ENCODE results near the gene PKMYT1. TPM values are rescaled to one million over a fixed set of nuclear protein-coding genes. Genes with fewer than 3 reads are reported as not detected.
"Not testable (repeated sequence)": the region's sequence is repeated elsewhere in the genome, so short reads cannot be mapped to it uniquely, and the experiment has no call there.

The PKMYT1 gene
- total RNA-seq, 1 experiment from 2014 or later = 34.7 TPM

DNA sequence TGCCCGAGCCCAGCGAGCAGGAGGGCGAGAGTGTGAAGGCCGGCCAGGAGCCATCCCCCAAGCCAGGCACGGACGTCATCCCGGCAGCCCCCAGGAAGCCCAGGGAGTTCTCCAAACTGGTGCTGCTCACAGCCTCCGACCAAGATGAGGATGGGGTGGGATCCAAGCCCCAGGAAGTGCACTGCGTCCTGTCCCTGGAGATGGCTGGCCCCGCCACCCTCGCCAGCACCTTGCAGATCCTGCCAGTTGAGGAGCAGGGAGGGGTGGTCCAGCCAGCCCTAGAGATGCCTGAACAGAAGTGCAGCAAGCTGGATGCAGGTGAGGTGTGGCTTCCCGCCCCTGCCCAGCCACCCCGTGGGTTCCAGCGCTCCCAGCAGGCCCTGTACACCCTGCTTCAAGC, 50.6 kb downstream of the PKMYT1 start:
- Mint-ChIP-seq H3K4me3 (ENCODE audit: unreplicated experiment) (no peak overlapping the region), H3K9me3 (ENCODE audit: unreplicated experiment) (no peaks in the 10 kb centered on the region), H3K36me3 (ENCODE audit: insufficient read depth, unreplicated experiment) (peaks cover 31% of the 10 kb centered on the region), H3K27ac (ENCODE audit: low read depth, unreplicated experiment) (no peak overlapping the region), H3K4me1 (ENCODE audit: insufficient read depth, unreplicated experiment) (peaks cover 12% of the 10 kb centered on the region), H3K27me3 (ENCODE audit: insufficient read depth, unreplicated experiment) (no peaks in the 10 kb centered on the region)
- no TSS peak for BruUV-seq (replicated peaks)
- intact Hi-C loops (cut with micrococcal nuclease) = loop anchor here (5.0 kb wide), 1 partner anchor 53 kb away; the partner anchor contains the start of gene PKMYT1
- POLR2A ChIA-PET = interaction anchor here (0.6 kb wide), 1 partner anchor 168 kb away, joined by 3 read pairs; no protein-coding TSS in a partner anchor
- CTCF ChIA-PET = interaction anchor here (0.6 to 1.7 kb wide), 3 partner anchors 16 to 92 kb away, joined by 3 to 5 read pairs (median 3); no protein-coding TSS in a partner anchor
- no peak for TF ChIP-seq CTCF (IDR thresholded peaks at IDR 0.05; ENCODE audit: unreplicated experiment)
- no peak for DNase-seq (ENCODE audit: unreplicated experiment)

DNA sequence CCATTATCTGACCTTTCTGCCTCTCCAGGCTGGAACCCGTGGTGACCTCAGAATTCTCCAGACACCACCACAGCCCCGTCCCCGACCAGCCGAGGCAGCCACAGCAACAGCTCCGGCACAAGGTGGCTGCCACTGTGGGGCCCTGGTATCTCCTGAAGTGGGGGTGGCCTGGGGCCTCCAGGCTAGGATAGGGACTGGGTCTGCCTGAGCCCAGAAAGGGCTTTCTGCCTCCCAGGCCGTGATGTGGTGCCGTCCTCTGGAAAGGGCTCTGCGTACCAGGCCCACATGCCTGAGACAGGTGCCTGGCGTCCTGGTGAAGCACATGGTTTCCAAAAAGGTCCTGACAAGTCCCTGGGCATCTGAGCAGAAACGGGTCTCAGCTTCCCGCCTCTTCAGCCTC, 51.5 kb downstream of the PKMYT1 start:
- no peaks in the 10 kb centered on the region for H3K9me3 Mint-ChIP-seq (ENCODE audit: unreplicated experiment)
- CTCF ChIA-PET = interaction anchor here (1.7 to 2.8 kb wide), 3 partner anchors 11 to 53 kb away, joined by 5 to 26 read pairs (median 9); no protein-coding TSS in a partner anchor
- no peak overlapping the region for H3K27ac Mint-ChIP-seq (ENCODE audit: low read depth, unreplicated experiment)

GRCh38 chr16:2928151-2928550, 52.1 kb downstream of the PKMYT1 start:
- H3K27ac Mint-ChIP-seq (ENCODE audit: low read depth, unreplicated experiment); H3K4me3 Mint-ChIP-seq (ENCODE audit: unreplicated experiment); BruUV-seq (replicated peaks); POLR2A ChIA-PET; H3K9me3 Mint-ChIP-seq (ENCODE audit: unreplicated experiment); DNase-seq (ENCODE audit: unreplicated experiment); H3K27me3 Mint-ChIP-seq (ENCODE audit: insufficient read depth, unreplicated experiment): not testable (repeated sequence)
- H3K36me3 Mint-ChIP-seq (ENCODE audit: insufficient read depth, unreplicated experiment) = peaks cover 32% of the 10 kb centered on the region
- intact Hi-C loops (cut with micrococcal nuclease) = loop anchor here (5.0 kb wide), 1 partner anchor 54 kb away; the partner anchor contains the start of gene PKMYT1
- CTCF ChIA-PET = interaction anchor here (0.7 to 2.8 kb wide), 7 partner anchors 11 to 392 kb away, joined by 3 to 26 read pairs (median 6); partner anchors contain the start of gene FLYWCH1
- peaks cover 12% of the 10 kb centered on the region for H3K4me1 Mint-ChIP-seq (ENCODE audit: insufficient read depth, unreplicated experiment)

More for the DNA sequence above, 51.5 kb downstream of the PKMYT1 start:
- POLR2A ChIA-PET = no interaction called here
- Mint-ChIP-seq H3K27me3 (ENCODE audit: insufficient read depth, unreplicated experiment) (no peaks in the 10 kb centered on the region), H3K4me1 (ENCODE audit: insufficient read depth, unreplicated experiment) (peaks cover 12% of the 10 kb centered on the region), H3K36me3 (ENCODE audit: insufficient read depth, unreplicated experiment) (peaks cover 25% of the 10 kb centered on the region), H3K4me3 (ENCODE audit: unreplicated experiment) (no peak overlapping the region)
- no peak for TF ChIP-seq CTCF (IDR thresholded peaks at IDR 0.05; ENCODE audit: unreplicated experiment)
- intact Hi-C loops (cut with micrococcal nuclease) = loop anchor here (5.0 kb wide), 1 partner anchor 54 kb away; the partner anchor contains the start of gene PKMYT1
- no TSS peak for BruUV-seq (replicated peaks)
- no peak for DNase-seq (ENCODE audit: unreplicated experiment)

- ChIA-PET POLR2A (interaction anchor here (0.6 to 1.3 kb wide), 10 partner anchors 11 to 245 kb away, joined by 3 to 6 read pairs (median 4); partner anchors contain the start of genes FLYWCH1 and KCTD5), CTCF (interaction anchor here (0.7 to 2.8 kb wide), 23 partner anchors 8 to 203 kb away, joined by 3 to 26 read pairs (median 5); partner anchors contain the start of gene FLYWCH1)
- Mint-ChIP-seq H3K27me3 (ENCODE audit: insufficient read depth, unreplicated experiment) (no peaks in the 10 kb centered on the region), H3K9me3 (ENCODE audit: unreplicated experiment) (no peaks in the 10 kb centered on the region), H3K4me1 (ENCODE audit: insufficient read depth, unreplicated experiment) (peaks cover 12% of the 10 kb centered on the region), H3K4me3 (ENCODE audit: unreplicated experiment) (no peak overlapping the region), H3K36me3 (ENCODE audit: insufficient read depth, unreplicated experiment) (peaks cover 39% of the 10 kb centered on the region), H3K27ac (ENCODE audit: low read depth, unreplicated experiment) (peak overlapping the region; percentile 48)
- peak; percentile 93 for DNase-seq (ENCODE audit: unreplicated experiment)
- intact Hi-C loops (cut with micrococcal nuclease) = loop anchor here (2.0 to 5.0 kb wide), 3 partner anchors 22 to 55 kb away; partner anchors contain the start of gene PKMYT1
- peak; percentile 87 for TF ChIP-seq CTCF (IDR thresholded peaks at IDR 0.05; ENCODE audit: unreplicated experiment)
- no TSS peak for BruUV-seq (replicated peaks)
Observed at GRCh38 chr16:2927010-2927646, 53.1 kb downstream of the PKMYT1 start.
